Large intestine (tissue), 3 donors: ENCODE measurements around the gene KRT6B. TPM values are rescaled to one million over a fixed set of nuclear protein-coding genes. Genes with fewer than 3 reads are reported as not detected.

Source experiments
- DNase-seq, 2 donors: peaks; one replicate each; pipeline versions ENCODE4 v3.0.0 to v3.0.0-alpha.2; 2013
- H3K27ac ChIP-seq: one replicate; pipeline ENCODE4 v1.5.1; 2013; ENCODE audit warnings: low read length
- H3K27me3 ChIP-seq: 2 replicates; pipeline ENCODE4 v1.6.1; 2013; ENCODE audit warnings: low read length; ENCODE audit not compliant: control insufficient read depth, insufficient read depth
- H3K36me3 ChIP-seq: 2 replicates; pipeline ENCODE4 v1.6.1; 2013; ENCODE audit warnings: low read length; ENCODE audit not compliant: control insufficient read depth, insufficient read depth
- H3K4me1 ChIP-seq: one replicate; pipeline ENCODE4 v1.6.1; 2013; ENCODE audit warnings: low read length; ENCODE audit not compliant: control insufficient read depth, insufficient read depth
- H3K4me3 ChIP-seq: one replicate; pipeline ENCODE4 v1.5.1; 2013; ENCODE audit warnings: low read length
- H3K9me3 ChIP-seq: one replicate; pipeline ENCODE4 v1.6.1; 2013; ENCODE audit warnings: mild to moderate bottlenecking, low read depth, low read length, moderate library complexity; ENCODE audit not compliant: control insufficient read depth
- WGBS: methylation state at CpG from one replicate; pipeline ENCODE4 v1.1.5; 2013; ENCODE audit warnings: low lambda C conversion rate; ENCODE audit not compliant: insufficient coverage; 5-methylcytosine and 5-hydroxymethylcytosine counted together
- polyA plus RNA-seq: library from polyadenylated mRNA; unstranded; fragments of 120-200 nt; gene quantifications from one replicate; pipeline ENCODE4 v1.2.1, GENCODE V29; 2013

The KRT6B gene
- polyA plus RNA-seq, 1 donor: not detected

DNA sequence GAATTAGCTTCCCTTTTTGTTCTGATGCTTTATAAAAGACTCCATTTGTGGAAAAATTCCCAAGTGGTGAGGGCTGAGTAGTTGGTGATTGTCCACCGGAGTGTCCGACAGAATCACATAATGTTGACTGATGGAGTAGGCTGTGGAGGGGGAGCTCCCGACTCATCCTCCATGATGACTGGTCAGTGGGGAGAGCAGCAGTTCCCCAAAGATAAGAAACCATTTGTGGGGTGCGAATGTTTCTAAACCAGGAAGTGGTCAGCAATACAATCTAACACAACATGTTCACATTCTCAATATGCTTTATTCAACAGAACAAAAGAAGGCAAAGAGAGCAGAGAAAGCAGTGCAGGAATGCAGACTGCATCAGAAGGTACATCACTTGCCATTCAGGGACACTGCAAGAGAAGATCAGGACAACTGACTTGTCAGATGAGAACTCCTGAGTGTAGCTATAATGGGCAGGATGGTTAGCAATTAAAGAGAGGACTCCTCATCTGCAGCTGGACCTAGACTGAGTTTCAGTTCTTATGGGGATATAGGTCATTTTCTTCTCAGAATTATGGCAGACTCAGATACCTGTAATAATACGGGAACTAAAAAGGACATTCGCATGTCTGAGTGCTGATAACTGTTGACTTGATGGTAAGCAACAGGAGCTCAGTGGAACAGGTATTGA is 5.4 kb downstream of the KRT6B start:
- 100% methylated on average over 1 of the region's 6 CpGs for WGBS
- Histone ChIP-seq H3K4me1 (no peaks in the 10 kb centered on the region), H3K9me3 (no peaks in the 10 kb centered on the region), H3K4me3 (no peak overlapping the region), H3K27ac (no peak overlapping the region), H3K36me3 (no peaks in the 10 kb centered on the region), H3K27me3 (peaks cover 3% of the 10 kb centered on the region)
- DNase-seq: no peak

DNA sequence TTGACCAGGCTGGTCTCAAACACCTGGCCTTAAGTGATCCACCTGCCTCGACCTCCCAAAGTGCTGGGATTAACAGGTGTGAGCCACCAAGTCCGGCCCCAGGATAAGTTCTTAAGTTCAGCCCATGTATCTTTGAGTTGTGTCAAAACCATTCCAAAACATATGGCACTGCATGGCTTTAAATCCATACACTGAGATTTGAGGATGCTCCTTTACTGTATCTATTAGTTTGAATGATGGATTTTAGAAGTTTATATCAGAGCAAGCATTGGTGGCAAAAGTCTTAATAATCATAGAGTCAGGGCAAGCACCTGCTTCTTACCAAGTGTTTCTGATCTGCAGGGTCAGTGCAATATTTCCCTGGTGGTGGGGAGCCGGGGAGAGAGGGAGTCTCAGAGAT is 6.1 kb downstream of the KRT6B start:
- DNase-seq: no peak

DNA sequence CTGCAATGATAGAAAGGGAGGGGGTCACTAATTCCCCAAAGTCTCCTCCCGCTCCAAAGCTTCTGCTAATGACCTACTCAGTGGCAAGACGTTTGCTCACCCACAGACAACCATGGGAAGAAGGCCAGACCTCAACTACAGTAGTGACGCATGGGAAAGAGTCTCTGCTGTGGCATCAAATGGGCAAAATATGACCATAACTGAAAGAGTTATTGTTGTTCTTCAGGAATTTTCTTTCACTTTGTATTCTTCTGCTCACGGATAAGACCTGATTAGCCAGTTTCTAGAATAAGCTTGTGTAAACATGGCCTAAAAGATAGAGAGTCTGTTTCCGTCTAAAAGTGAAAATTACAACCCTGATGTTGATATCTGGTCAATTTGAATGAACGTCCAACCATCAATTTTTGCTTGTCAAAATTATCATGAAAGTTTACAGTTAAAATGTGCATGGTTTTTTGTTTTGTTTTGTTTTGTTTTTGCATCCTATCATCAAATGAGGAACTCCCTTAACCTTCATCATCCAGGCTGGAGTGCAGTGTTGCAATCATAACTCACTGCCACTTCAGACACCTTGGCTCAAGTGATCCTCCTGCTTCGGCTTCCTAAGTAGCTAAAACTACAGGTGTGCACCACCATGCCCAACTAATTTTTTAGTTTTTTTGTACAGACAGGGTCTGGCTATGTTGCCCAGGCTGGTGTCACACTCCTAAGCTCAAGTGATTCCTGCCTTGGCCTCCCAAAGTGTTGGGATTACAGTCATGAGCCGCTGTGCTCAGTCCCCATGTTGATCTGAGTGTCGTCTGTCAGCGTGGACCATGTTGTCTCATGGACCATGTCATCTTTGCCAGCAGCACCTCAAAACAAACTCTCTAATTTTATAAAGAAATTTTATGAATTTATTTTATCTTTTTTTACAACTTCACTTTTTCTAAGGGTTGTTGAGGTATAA is 7.0 kb downstream of the KRT6B start:
- Histone ChIP-seq H3K27me3 (peaks cover 3% of the 10 kb centered on the region), H3K4me3 (no peak overlapping the region), H3K36me3 (no peaks in the 10 kb centered on the region), H3K4me1 (no peaks in the 10 kb centered on the region), H3K27ac (no peak overlapping the region), H3K9me3 (no peaks in the 10 kb centered on the region)
- 36% methylated on average over 4 of the region's 10 CpGs for WGBS
- no peak for DNase-seq

More for the DNA sequence above, 6.1 kb downstream of the KRT6B start:
- WGBS: no CpG with 5 or more reads among the region's 3 CpGs
- Histone ChIP-seq H3K27ac (no peak overlapping the region), H3K9me3 (no peaks in the 10 kb centered on the region), H3K36me3 (no peaks in the 10 kb centered on the region), H3K4me3 (no peak overlapping the region), H3K4me1 (no peaks in the 10 kb centered on the region), H3K27me3 (peaks cover 3% of the 10 kb centered on the region)

DNA sequence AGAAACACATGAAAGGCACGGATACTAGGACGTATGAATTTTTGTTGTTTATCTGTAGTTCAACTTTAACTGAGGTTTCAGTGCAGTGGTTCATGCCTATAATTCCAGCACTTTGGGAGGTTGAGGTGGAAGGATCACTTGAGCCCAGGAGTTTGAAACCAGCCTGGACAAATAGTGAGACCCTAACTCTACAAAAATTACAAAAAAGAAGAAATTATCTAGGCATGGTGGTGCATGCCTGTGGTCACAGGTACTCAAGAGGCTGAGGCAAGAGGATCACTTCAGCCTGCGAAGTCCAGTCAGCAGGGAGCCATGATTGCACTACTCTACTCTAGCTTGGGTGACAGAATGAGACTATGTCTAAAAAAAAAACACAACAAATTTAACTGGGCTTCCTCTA is 8.0 kb downstream of the KRT6B start:
- no peaks in the 10 kb centered on the region for H3K4me1 ChIP-seq
- H3K27me3 ChIP-seq: peaks cover 3% of the 10 kb centered on the region
- no peak for DNase-seq
- H3K4me3 ChIP-seq: no peak overlapping the region
- 60% methylated on average over 2 of the region's 3 CpGs for WGBS
- no peaks in the 10 kb centered on the region for H3K9me3 ChIP-seq
- no peaks in the 10 kb centered on the region for H3K36me3 ChIP-seq
- no peak overlapping the region for H3K27ac ChIP-seq

DNA sequence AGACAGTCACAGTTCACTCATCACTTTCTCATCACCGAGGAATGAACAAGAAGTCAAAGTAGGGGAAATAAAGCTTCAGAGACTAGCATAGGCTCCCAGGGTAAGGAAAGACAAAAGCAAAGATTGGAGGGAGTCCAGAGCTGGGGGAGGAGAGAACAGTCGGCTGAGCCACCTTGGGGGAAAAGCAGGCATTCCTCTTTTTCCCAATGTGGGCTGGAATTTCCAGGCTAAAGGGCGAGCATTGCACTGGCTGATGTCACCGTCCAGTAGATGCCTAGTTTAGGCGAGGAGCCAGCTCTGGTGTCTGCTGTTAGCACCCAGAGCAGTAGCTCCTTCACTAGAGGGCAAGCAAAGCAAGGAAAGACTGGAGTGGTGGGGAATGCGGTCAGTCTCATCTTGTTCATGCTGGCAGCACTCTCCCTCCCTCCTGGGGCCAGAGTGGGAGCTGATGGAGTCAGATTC is 9.3 kb downstream of the KRT6B start:
- Histone ChIP-seq H3K27me3 (peaks cover 3% of the 10 kb centered on the region), H3K27ac (no peak overlapping the region), H3K4me3 (no peak overlapping the region), H3K4me1 (no peaks in the 10 kb centered on the region), H3K36me3 (no peaks in the 10 kb centered on the region), H3K9me3 (no peaks in the 10 kb centered on the region)
- DNase-seq: no peak
- 100% methylated on average over 1 of the region's 6 CpGs for WGBS

DNA sequence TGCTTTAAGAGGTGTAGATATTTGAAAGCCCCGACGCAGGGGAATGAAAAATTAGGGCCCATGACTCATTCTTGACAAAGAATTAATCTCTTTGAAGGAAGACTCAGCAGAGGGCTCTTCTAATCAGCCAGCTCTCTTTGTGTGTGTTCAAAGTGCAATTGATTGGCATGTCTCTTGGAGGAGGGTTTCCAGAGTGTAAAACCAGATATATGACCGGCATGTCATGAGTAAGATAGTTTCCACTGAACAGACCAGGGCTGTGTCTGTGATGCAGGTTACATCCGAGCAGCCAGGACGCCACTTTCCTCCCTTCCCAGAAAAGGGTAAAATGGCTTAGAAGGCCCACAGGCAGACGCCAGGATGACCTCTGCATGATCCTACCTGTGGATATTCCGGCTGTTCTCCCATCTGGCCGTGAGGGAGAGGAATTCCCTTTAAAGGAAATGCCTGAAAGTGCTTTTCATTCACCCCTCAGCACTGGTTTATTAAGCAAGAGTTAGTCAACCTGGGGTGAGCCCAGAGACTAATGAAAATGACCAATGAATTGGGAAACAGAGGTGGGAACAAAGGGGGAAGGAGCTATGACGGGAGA is 10.5 kb downstream of the KRT6B start:
- peak in 1 of 2 donors; percentile 59 for DNase-seq
- H3K4me1 ChIP-seq: no peaks in the 10 kb centered on the region
- WGBS: 100% methylated on average over 1 of the region's 9 CpGs
- no peak overlapping the region for H3K27ac ChIP-seq
- H3K36me3 ChIP-seq: no peaks in the 10 kb centered on the region
- H3K9me3 ChIP-seq: no peaks in the 10 kb centered on the region
- peaks cover 3% of the 10 kb centered on the region for H3K27me3 ChIP-seq
- no peak overlapping the region for H3K4me3 ChIP-seq

DNA sequence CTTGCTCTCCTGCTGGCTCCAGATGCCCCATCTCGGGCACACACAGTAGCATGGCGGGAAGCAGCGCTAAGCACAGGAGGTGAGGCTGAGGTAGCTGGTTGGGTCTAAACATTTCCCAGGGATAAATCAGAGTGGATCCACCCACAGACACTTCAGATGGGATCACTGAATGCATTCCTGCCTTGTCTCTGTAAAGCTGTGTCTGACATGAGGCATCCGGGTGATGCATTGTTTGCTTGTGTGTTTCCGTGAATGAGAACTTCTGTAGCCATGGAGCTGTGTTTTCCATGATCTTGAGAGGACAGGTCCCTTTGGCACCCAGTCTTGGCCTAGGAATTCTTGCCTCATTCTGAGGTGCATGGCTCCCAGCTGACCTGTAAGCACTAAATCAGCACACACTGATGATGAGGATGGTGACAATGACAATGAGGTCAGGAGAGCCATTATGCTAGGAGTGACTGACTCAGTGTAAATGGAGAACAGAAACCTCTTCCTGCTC is 11.1 kb downstream of the KRT6B start:
- no peaks in the 10 kb centered on the region for H3K4me1 ChIP-seq
- no peaks in the 10 kb centered on the region for H3K36me3 ChIP-seq
- DNase-seq: no peak
- peaks cover 3% of the 10 kb centered on the region for H3K27me3 ChIP-seq
- no peak overlapping the region for H3K27ac ChIP-seq
- WGBS: no CpG with 5 or more reads among the region's 5 CpGs
- no peak overlapping the region for H3K4me3 ChIP-seq
- H3K9me3 ChIP-seq: no peaks in the 10 kb centered on the region

DNA sequence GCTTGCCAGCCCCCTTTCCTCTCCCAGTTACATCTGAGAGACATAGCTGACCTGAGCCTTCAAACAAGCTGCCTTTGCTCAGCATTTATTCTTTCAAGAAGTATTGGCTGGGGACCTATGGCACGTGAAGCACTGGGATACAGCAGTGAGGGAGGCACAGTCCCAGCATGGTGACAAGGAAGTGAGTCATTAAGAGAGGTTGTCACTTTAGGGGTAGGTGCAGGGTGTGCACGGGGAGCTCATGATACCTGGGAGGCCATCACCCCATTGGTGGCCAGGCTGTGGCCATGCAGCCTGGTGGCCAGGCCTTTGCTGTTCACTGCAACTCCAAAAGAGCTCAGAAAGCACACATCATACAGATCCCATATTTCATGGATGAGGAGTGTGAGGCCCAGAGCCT is 12.1 kb downstream of the KRT6B start:
- H3K4me3 ChIP-seq: no peak overlapping the region
- no peaks in the 10 kb centered on the region for H3K9me3 ChIP-seq
- no peak for DNase-seq
- H3K27ac ChIP-seq: no peak overlapping the region
- no CpG with 5 or more reads among the region's 2 CpGs for WGBS
- no peaks in the 10 kb centered on the region for H3K4me1 ChIP-seq
- H3K36me3 ChIP-seq: no peaks in the 10 kb centered on the region
- H3K27me3 ChIP-seq: peaks cover 3% of the 10 kb centered on the region

DNA sequence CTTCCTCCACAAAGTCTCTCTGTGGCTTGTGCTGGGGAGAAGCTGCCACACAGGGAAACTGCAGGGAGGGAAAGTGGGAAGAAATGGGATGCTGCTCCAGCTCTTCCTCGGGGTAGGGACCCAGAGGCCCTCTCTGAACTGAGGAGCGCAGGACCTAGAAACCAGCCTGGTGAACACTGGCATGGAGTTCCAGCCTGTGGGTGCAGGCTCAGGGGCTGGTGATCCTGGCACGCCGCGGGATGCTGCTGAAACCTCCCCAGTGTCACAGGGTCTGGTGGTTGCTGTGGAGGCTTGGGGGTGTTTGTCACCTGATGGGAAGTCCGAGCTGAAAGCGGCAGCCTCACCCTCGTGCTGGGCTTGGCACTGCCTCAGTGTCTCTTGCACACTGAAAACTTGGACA is 12.5 kb downstream of the KRT6B start:
- H3K9me3 ChIP-seq: no peaks in the 10 kb centered on the region
- no peak for DNase-seq
- H3K27ac ChIP-seq: no peak overlapping the region
- no peaks in the 10 kb centered on the region for H3K4me1 ChIP-seq
- H3K36me3 ChIP-seq: no peaks in the 10 kb centered on the region
- H3K4me3 ChIP-seq: no peak overlapping the region
- no CpG with 5 or more reads among the region's 8 CpGs for WGBS
- peaks cover 3% of the 10 kb centered on the region for H3K27me3 ChIP-seq
